Measurements from ENCODE around the gene GLE1. TPM values are rescaled to one million over a fixed set of nuclear protein-coding genes. Genes with fewer than 3 reads are reported as not detected.
"Not testable (repeated sequence)": the region's sequence is repeated elsewhere in the genome, so short reads cannot be mapped to it uniquely, and the experiment has no call there.

GLE1 gene
- total RNA-seq, 1 donor from 2014 or later, result 6.3 TPM

GRCh38 chr9:128575469-128575868 lies 71.0 kb downstream of the GLE1 start:
- no peaks in the 10 kb centered on the region for H3K9me3 ChIP-seq
- H3K27ac ChIP-seq, result peak overlapping the region; percentile 47 to 54
- H3K36me3 ChIP-seq, result peaks cover 66 to 84% of the 10 kb centered on the region in 2 donors
- TF ChIP-seq CTCF (IDR thresholded peaks at IDR 0.05), result no peak
- DNase-seq (ENCODE audit: low spot score in 2 of 2), result no peak
- peaks cover 8 to 12% of the 10 kb centered on the region in 2 donors for H3K4me1 ChIP-seq
- no peaks in the 10 kb centered on the region for H3K27me3 ChIP-seq
- intact Hi-C loops (cut with DNase I), result no loop called here
- H3K4me3 ChIP-seq, result no peak overlapping the region

DNA sequence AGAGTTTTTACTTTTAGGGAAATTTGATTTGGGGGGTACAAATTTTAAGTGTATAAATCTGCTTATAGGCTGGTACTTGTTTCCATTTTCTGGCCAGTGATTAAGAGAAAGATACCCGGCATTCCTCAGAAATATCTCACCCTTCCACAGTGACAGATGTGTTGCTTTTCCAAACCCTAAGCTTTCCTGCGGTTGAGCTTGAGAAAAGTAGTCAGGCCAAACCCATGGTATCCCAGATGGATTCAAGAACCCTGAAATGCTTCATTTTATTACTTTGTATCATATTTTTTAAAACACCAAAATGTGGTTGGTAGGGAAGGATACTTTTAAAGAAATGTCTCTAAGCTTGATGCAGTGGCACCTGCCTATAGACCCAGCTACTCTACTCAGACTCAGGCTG lies 71.4 kb downstream of the GLE1 start:
- DNase-seq (ENCODE audit: low spot score in 2 of 2), result no peak
- intact Hi-C loops (cut with DNase I), result no loop called here
- H3K27me3 ChIP-seq, result no peaks in the 10 kb centered on the region
- no peak for TF ChIP-seq CTCF (IDR thresholded peaks at IDR 0.05)
- peaks cover 8 to 12% of the 10 kb centered on the region in 2 donors for H3K4me1 ChIP-seq
- H3K9me3 ChIP-seq, result no peaks in the 10 kb centered on the region
- H3K36me3 ChIP-seq, result peaks cover 70 to 87% of the 10 kb centered on the region in 2 donors
- H3K27ac ChIP-seq, result peak overlapping the region; percentile 47 to 54
- H3K4me3 ChIP-seq, result no peak overlapping the region

- Histone ChIP-seq H3K36me3 (peaks cover 81 to 93% of the 10 kb centered on the region in 2 donors), H3K4me1 (peaks cover 8 to 12% of the 10 kb centered on the region in 2 donors), H3K27ac (no peak overlapping the region), H3K9me3 (no peaks in the 10 kb centered on the region), H3K27me3 (no peaks in the 10 kb centered on the region), H3K4me3 (no peak overlapping the region)
- intact Hi-C loops (cut with DNase I), result no loop called here
- no peak for DNase-seq (ENCODE audit: low spot score in 2 of 2)
- TF ChIP-seq CTCF (IDR thresholded peaks at IDR 0.05), result no peak
These were observed 72.7 kb downstream of the GLE1 start for GRCh38 chr9:128577206-128577605.

GRCh38 chr9:128579194-128579593 lies 74.7 kb downstream of the GLE1 start:
- H3K36me3 ChIP-seq, result peaks cover 92 to 97% of the 10 kb centered on the region in 2 donors
- TF ChIP-seq CTCF (IDR thresholded peaks at IDR 0.05), result no peak
- no peaks in the 10 kb centered on the region for H3K9me3 ChIP-seq
- H3K27me3 ChIP-seq, result no peaks in the 10 kb centered on the region
- H3K4me1 ChIP-seq, result peaks cover 8 to 12% of the 10 kb centered on the region in 2 donors
- no peak overlapping the region for H3K27ac ChIP-seq
- H3K4me3 ChIP-seq, result no peak overlapping the region
- intact Hi-C loops (cut with DNase I), result no loop called here
- DNase-seq (ENCODE audit: low spot score in 2 of 2), result no peak

DNA sequence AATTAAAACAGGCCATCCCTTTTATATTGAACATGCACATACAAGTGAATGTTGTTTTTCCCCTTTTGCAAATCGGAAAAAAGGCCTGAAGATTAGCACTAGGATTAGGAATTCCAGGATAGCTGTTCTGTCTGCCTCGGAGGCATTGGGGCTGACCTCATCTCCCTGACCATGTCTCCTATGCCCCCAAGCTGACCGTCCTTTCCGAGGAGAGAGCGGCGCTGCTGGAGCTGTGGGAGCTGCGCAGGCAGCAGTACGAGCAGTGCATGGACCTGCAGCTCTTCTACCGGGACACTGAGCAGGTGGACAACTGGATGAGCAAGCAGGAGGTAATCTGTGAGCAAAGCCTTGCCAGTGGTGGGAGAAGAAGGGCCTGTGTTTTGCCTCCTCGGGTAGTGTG lies 76.2 kb downstream of the GLE1 start:
- intact Hi-C loops (cut with DNase I), result no loop called here
- peaks cover 96 to 100% of the 10 kb centered on the region in 2 donors for H3K36me3 ChIP-seq

DNA sequence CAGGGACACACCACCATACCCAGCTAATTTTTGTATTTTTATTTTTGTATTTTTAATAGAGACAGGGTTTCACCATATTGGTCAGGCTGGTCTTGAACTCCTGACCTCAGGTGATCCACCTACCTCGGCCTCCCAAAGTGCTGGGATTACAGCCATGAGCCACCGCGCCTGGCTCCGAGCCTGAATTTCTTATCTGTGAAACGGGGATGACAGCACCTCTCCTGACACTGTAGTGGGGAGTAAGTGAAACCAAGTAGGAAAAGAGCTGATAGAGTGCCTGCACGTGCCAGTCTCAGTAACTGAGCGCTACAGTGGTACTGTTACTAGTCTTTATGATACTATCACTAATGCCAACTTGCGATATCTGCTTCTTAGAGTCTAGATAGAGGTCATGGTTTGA lies 80.6 kb downstream of the GLE1 start:
- H3K27me3 ChIP-seq; H3K27ac ChIP-seq; H3K4me1 ChIP-seq; DNase-seq (ENCODE audit: low spot score in 2 of 2); H3K4me3 ChIP-seq; intact Hi-C loops (cut with DNase I); H3K9me3 ChIP-seq: not testable (repeated sequence)
- H3K36me3 ChIP-seq, result peaks cover 96 to 100% of the 10 kb centered on the region in 2 donors

More for the DNA sequence above, 76.2 kb downstream of the GLE1 start:
- no peak overlapping the region for H3K4me3 ChIP-seq
- H3K27me3 ChIP-seq, result no peaks in the 10 kb centered on the region
- H3K27ac ChIP-seq, result no peak overlapping the region
- no peaks in the 10 kb centered on the region for H3K9me3 ChIP-seq
- H3K4me1 ChIP-seq, result peaks cover 3 to 5% of the 10 kb centered on the region in 2 donors
- no peak for TF ChIP-seq CTCF (IDR thresholded peaks at IDR 0.05)
- no peak for DNase-seq (ENCODE audit: low spot score in 2 of 2)

DNA sequence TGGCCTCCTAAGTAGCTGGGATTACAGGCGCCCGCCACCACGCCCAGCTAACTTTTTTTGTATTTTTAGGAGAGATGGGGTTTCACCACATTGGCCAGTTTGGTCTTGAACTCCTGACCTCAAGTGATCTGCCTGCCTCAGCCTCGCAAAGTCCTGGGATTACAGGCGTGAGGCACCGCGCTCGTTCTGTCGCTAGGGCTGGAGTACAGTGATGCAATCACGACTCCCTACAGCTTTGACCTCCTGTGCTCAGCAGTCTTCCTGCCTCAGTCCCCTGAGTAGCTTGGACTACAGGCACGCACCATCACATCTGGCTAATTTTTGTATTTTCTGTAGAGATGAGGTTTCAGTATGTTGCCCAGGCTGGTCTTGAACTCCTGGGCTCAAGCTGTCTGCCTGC lies 82.4 kb downstream of the GLE1 start:
- H3K4me1 ChIP-seq; intact Hi-C loops (cut with DNase I); DNase-seq (ENCODE audit: low spot score in 2 of 2); H3K27ac ChIP-seq; H3K9me3 ChIP-seq; H3K4me3 ChIP-seq; H3K27me3 ChIP-seq: not testable (repeated sequence)
- peaks cover 93 to 100% of the 10 kb centered on the region in 2 donors for H3K36me3 ChIP-seq
